Esophagus squamous epithelium (tissue), 4 donors: Measurements from ENCODE around the gene EPHA1.

ENCODE experiments used
- POLR2A ChIP-seq, 4 donors: fragments of 450-650 bp; IDR thresholded peaks; one replicate each; pipeline ENCODE4 v1.6.1; 2017; ENCODE audit warnings: antibody characterized with exemption in 4 of 4, mild to moderate bottlenecking in 4 of 4, moderate library complexity in 3 of 4
- TF ChIP-seq, protein P1 (sequence below), 6 experiments: fragments of 450-650 bp in 4 of 6; fragments of 200-600 bp in 2 of 6; sonication (generic) in 2 of 6; IDR thresholded peaks; one replicate each; pipeline ENCODE4 v1.5.1; 2016 to 2019; ENCODE audit warnings: antibody characterized with exemption in 6 of 6, mild to moderate bottlenecking in 4 of 6, moderate library complexity in 4 of 6

DNA sequence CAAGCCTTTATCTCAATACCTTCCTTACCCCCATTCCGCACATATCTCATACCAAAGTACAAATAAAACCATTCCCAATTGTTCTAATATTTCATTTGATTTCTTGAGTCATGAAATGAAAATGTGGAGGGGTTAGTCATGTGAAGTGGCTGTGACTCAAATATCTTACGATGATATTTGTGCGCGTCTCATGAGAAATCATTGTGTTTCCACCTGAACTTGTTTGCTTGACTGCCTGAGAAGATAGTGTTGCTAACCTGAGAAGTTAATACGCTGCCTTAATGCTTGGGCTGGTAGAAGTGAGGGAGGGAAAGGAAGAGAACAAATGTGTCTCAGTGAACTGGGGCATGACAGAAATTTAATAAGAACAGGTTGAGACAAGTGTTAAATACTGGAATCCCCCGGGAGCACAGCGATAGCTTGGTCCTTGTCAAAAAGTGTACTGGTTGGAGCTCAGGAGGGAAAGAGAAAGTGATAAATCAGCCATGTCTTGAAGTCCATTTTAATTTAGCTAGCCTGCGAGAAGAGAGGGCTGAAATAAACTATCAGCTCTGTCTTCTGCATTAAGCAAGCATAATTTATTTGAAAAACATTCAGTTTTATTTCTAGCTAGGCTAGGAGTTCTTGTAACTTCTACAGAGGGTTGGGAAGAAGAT lies 7.2 kb upstream of the EPHA1 start:
- TF ChIP-seq, protein P1, sequence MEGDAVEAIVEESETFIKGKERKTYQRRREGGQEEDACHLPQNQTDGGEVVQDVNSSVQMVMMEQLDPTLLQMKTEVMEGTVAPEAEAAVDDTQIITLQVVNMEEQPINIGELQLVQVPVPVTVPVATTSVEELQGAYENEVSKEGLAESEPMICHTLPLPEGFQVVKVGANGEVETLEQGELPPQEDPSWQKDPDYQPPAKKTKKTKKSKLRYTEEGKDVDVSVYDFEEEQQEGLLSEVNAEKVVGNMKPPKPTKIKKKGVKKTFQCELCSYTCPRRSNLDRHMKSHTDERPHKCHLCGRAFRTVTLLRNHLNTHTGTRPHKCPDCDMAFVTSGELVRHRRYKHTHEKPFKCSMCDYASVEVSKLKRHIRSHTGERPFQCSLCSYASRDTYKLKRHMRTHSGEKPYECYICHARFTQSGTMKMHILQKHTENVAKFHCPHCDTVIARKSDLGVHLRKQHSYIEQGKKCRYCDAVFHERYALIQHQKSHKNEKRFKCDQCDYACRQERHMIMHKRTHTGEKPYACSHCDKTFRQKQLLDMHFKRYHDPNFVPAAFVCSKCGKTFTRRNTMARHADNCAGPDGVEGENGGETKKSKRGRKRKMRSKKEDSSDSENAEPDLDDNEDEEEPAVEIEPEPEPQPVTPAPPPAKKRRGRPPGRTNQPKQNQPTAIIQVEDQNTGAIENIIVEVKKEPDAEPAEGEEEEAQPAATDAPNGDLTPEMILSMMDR (IDR thresholded peaks at IDR 0.05) = no peak
- no peak for TF ChIP-seq POLR2A (IDR thresholded peaks at IDR 0.05)
